HAP-1 (cell line): ENCODE results near the gene POLL.
"Not testable (repeated sequence)": the region's sequence is repeated elsewhere in the genome, so short reads cannot be mapped to it uniquely, and the experiment has no call there.

Experiments used
- DNase-seq, 2 experiments: peaks; one replicate each; pipeline ENCODE4 v3.0.0-alpha.2; 2016 to 2020; ENCODE audit warnings: low spot score in 2 of 2
- H3K27me3 ChIP-seq: fragments of 250-450 bp; sonication (Bioruptor Pico); 2 replicates; pipeline ENCODE4 v1.5.1; 2020; ENCODE audit warnings: low read depth, mild to moderate bottlenecking, moderate library complexity
- H3K36me3 ChIP-seq: fragments of 250-450 bp; sonication (Bioruptor Pico); replicated peaks from 2 replicates; pipeline ENCODE4 v1.5.1; 2020; ENCODE audit warnings: mild to moderate bottlenecking
- H3K4me1 ChIP-seq: fragments of 250-450 bp; sonication (Bioruptor Pico); 2 replicates; pipeline ENCODE4 v1.5.1; 2020; ENCODE audit warnings: mild to moderate bottlenecking
- H3K4me3 ChIP-seq: fragments of 250-450 bp; sonication (Bioruptor Pico); 2 replicates; pipeline ENCODE4 v1.5.1; 2020; ENCODE audit warnings: mild to moderate bottlenecking, moderate library complexity
- H3K9me3 ChIP-seq: fragments of 250-450 bp; sonication (Bioruptor Pico); 2 replicates; pipeline ENCODE4 v1.5.1; 2020; ENCODE audit warnings: mild to moderate bottlenecking, moderate library complexity
- in situ Hi-C: fragments of 300-500 bp; cut with MboI; formaldehyde crosslinking; loops from 3 replicates; pipeline ENCODE4 v1.14.3; 2020; ENCODE audit warnings: low sequenced_read_pairs, inconsistent platforms, mixed read lengths

The POLL gene

DNA sequence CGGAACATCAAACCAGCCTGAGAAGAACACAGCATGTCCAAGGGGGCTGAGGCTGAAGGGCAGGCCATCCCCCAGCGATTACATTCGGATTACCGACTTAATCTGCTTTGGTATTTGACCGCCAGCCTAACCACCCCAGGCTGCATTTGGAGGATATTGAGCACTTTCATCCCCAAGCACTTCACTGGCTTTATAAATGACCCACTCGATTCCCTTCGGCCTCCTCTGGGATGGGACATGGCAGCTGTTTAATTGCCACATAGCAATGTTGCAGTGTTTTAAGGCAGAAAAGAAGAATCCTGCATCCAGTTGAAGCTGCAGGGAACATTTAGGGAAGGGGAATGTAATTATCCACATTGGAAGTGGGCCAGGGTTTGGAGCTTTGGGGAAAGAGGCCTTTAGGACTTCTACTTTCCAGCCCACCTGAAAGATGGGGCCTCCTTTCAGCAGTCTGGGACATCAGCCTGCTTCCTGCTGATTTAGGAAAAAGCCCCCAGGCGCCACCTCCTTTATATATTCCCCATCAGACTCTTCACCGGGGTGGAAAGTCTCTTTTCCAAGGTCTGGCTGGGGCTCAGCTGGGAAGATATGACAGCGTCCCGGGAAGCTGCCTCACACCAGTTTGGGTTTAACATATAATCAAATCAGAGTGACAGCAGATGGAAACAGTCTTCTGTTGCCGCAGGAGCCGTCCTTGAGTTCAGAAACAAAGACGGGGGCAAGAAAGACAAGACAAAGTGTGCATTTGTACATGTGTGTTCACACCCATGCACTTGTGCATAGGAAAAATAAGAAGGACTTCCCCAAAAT lies 9.2 kb upstream of the POLL start:
- H3K9me3 ChIP-seq: no peaks in the 10 kb centered on the region
- peaks cover 31% of the 10 kb centered on the region for H3K4me1 ChIP-seq
- no peak overlapping the region for H3K4me3 ChIP-seq
- no peaks in the 10 kb centered on the region for H3K27me3 ChIP-seq
- DNase-seq: peak; percentile 85
- in situ Hi-C loops: no loop called here
- H3K36me3 ChIP-seq: no peaks in the 10 kb centered on the region

DNA sequence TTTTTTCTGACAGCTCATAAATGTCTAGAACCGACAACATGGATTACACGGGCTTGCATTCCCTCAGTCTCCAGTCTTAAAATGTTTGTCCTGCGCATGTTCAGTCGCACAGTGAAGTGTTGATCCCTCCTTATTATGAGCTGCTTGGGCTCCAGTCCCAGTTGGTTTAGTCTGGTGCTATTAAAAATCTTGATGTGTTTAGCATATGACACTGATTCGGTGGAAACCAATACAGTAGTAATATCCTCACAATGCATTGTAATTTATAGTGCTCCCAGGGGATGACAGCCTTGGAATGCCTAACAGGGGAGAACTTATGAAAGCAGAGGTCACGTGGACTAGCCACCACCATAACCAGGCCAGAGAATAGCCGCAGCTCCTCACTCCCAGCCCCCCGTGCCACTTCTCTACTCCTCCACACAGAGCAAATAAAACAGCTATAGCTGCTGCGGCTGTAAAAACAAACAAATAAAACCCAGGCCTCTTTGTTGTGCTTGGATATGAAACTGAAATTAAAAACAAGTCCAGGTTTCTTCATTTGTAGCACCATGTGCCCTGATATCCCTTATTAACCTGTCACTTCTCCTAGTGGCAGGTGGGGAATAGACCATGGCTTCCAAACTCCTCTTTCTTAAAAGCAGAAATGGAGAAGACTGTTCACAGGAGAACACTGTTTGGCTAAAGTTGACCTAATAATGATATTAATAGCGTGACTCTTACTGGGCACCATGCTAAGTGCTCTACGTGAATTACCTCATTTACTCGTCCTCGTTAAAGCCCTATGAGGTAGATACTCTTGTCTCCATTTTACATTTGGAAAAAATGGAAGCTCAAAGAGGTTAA lies 7.8 kb upstream of the POLL start:
- in situ Hi-C loops: no loop called here

GRCh38 chr10:101593331-101593730 lies 5.3 kb upstream of the POLL start:
- H3K36me3 ChIP-seq, H3K27me3 ChIP-seq, in situ Hi-C loops, DNase-seq, H3K9me3 ChIP-seq, H3K4me3 ChIP-seq: not testable (repeated sequence)
- peaks cover 31% of the 10 kb centered on the region for H3K4me1 ChIP-seq

More for the DNA sequence above, 7.8 kb upstream of the POLL start:
- no peak overlapping the region for H3K4me3 ChIP-seq
- peaks cover 31% of the 10 kb centered on the region for H3K4me1 ChIP-seq
- no peaks in the 10 kb centered on the region for H3K36me3 ChIP-seq
- no peaks in the 10 kb centered on the region for H3K9me3 ChIP-seq
- H3K27me3 ChIP-seq: no peaks in the 10 kb centered on the region
- DNase-seq: peak; percentile 92 to 98

- Histone ChIP-seq H3K36me3 (peaks cover 18% of the 10 kb centered on the region), H3K9me3 (no peaks in the 10 kb centered on the region), H3K4me1 (no peaks in the 10 kb centered on the region; the same call in 1 of the 2 replicates), H3K4me3 (peak overlapping the region; percentile 80), H3K27me3 (no peaks in the 10 kb centered on the region)
- in situ Hi-C loops: no loop called here
- DNase-seq: no peak
Measured at GRCh38 chr10:101588879-101589278, 822 bp upstream of the POLL start.

DNA sequence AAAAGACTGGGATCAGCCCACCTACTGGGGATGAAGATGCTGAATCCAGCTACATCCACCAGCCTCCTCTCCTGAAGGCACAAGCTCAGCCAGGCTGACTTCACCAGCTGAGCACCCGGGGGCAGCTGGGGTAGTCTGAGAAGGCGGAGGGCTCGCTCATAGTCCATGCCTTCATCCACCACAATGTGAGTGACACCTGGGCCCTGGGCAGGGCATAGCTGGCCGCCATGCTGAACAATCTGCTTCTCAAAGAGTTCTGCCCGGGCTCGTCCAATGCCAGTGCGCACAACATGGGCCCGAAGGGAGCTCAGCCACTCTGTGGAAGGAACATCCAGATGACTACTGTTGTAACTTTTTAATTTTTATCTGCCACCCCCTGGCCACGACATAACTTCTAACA lies 2.2 kb downstream of the POLL start:
- H3K36me3 ChIP-seq: peaks cover 22% of the 10 kb centered on the region
- in situ Hi-C loops: no loop called here
- DNase-seq: no peak

GRCh38 chr10:101580486-101581399 lies 7.3 kb downstream of the POLL start:
- DNase-seq: no peak
- no peaks in the 10 kb centered on the region for H3K27me3 ChIP-seq
- H3K4me1 ChIP-seq: no peaks in the 10 kb centered on the region
- H3K9me3 ChIP-seq: no peaks in the 10 kb centered on the region
- in situ Hi-C loops: no loop called here
- H3K4me3 ChIP-seq: no peak overlapping the region
- peaks cover 38% of the 10 kb centered on the region for H3K36me3 ChIP-seq

More for the DNA sequence above, 2.2 kb downstream of the POLL start:
- H3K4me3 ChIP-seq: no peak overlapping the region
- H3K9me3 ChIP-seq: no peaks in the 10 kb centered on the region
- no peaks in the 10 kb centered on the region for H3K27me3 ChIP-seq
- H3K4me1 ChIP-seq: no peaks in the 10 kb centered on the region; the same call in 1 of the 2 replicates

- Histone ChIP-seq H3K36me3 (peaks cover 27% of the 10 kb centered on the region), H3K4me3 (no peak overlapping the region), H3K4me1 (no peaks in the 10 kb centered on the region), H3K27me3 (no peaks in the 10 kb centered on the region), H3K9me3 (no peaks in the 10 kb centered on the region)
- DNase-seq: no peak
- in situ Hi-C loops: no loop called here
Measured at GRCh38 chr10:101579516-101579870, 8.6 kb downstream of the POLL start.

- Histone ChIP-seq H3K27me3 (no peaks in the 10 kb centered on the region), H3K4me1 (no peaks in the 10 kb centered on the region), H3K4me3 (no peak overlapping the region), H3K9me3 (no peaks in the 10 kb centered on the region), H3K36me3 (peaks cover 24% of the 10 kb centered on the region)
- in situ Hi-C loops: no loop called here
- DNase-seq: no peak
Measured at GRCh38 chr10:101578803-101579515, 9.1 kb downstream of the POLL start.

- Histone ChIP-seq H3K4me3 (no peak overlapping the region), H3K36me3 (peaks cover 24% of the 10 kb centered on the region), H3K9me3 (no peaks in the 10 kb centered on the region), H3K27me3 (no peaks in the 10 kb centered on the region), H3K4me1 (no peaks in the 10 kb centered on the region)
- in situ Hi-C loops: no loop called here
- DNase-seq: no peak
Measured at GRCh38 chr10:101578192-101578591, 9.9 kb downstream of the POLL start.

DNA sequence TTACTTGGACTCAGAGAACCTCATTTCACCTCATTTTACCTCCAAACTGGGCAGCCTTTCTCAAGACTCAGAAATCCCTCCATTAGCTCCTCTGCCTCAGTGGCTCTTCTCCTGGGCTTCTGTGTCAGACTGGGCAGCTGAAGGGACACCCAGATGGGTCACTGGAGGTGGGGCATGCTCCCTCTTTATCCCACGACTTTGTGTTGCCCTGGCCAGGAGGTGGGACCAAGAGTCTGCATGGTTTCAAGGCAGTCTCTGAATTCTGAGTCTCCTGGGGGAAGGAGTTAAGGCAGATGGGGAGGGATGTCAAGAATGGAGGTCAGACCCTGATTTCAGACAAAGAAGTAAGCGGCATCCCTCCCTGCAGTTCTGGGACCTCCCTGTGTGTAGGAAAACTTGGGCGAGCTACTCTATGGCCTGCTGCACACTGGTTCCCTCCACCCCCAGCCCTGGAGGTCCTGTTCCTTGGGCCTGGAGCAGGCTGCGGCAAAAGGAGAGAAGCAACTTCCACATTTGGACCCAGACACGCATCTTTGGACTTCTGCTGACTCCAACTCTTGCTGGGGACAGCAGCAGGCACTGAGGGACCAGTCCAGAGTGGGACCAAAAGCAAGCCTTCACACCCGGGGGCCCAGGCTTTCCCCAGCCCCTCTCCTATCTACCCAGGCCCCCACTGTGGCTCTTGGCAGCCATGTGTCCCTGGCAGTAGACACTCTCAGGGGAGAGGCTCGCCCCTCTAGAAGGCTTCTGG lies 10.8 kb downstream of the POLL start:
- Histone ChIP-seq H3K4me3 (no peak overlapping the region), H3K9me3 (0 out of 2 replicates have a peak, but pooled peaks cover 2% of the 10 kb centered on the region), H3K4me1 (no peaks in the 10 kb centered on the region), H3K36me3 (peaks cover 24% of the 10 kb centered on the region), H3K27me3 (no peaks in the 10 kb centered on the region)
- in situ Hi-C loops: no loop called here
- DNase-seq: no peak

GRCh38 chr10:101576211-101576863 lies 11.7 kb downstream of the POLL start:
- no peak for DNase-seq
- H3K4me3 ChIP-seq: no peak overlapping the region
- H3K4me1 ChIP-seq: no peaks in the 10 kb centered on the region
- H3K9me3 ChIP-seq: 0 out of 2 replicates have a peak, but pooled peaks cover 2% of the 10 kb centered on the region
- in situ Hi-C loops: no loop called here
- no peaks in the 10 kb centered on the region for H3K27me3 ChIP-seq
- H3K36me3 ChIP-seq: peaks cover 22% of the 10 kb centered on the region

GRCh38 chr10:101575580-101576210 lies 12.4 kb downstream of the POLL start:
- DNase-seq: no peak
- in situ Hi-C loops: no loop called here
- H3K4me1 ChIP-seq: no peaks in the 10 kb centered on the region
- peaks cover 19% of the 10 kb centered on the region for H3K36me3 ChIP-seq
- no peak overlapping the region for H3K4me3 ChIP-seq
- H3K9me3 ChIP-seq: 0 out of 2 replicates have a peak, but pooled peaks cover 2% of the 10 kb centered on the region
- no peaks in the 10 kb centered on the region for H3K27me3 ChIP-seq
